A673 (cell line): ENCODE results near the gene AUH.

Source experiments
- CTCF ChIP-seq: fragments of 300-800, 200-600 bp; sonication (generic); conservative IDR thresholded peaks from 2 replicates; pipeline ENCODE4 v1.5.1; 2017; ENCODE audit warnings: low read depth, mild to moderate bottlenecking, antibody characterized with exemption, low read length, moderate library complexity, mixed read lengths
- EZH2 ChIP-seq: fragments of 200-600 bp; sonication (generic); IDR thresholded peaks from 2 replicates; pipeline ENCODE4 v1.6.1; 2017; ENCODE audit warnings: borderline replicate concordance, low read depth, mild to moderate bottlenecking, mixed read lengths, antibody characterized with exemption, low read length; ENCODE audit not compliant: poor library complexity, severe bottlenecking

- TF ChIP-seq CTCF = no peak
- no peak for TF ChIP-seq EZH2
Observed at GRCh38 chr9:91371894-91372293, 10.2 kb upstream of the AUH start.
